Measurements from ENCODE around the gene GPRASP1.

The GPRASP1 gene

DNA sequence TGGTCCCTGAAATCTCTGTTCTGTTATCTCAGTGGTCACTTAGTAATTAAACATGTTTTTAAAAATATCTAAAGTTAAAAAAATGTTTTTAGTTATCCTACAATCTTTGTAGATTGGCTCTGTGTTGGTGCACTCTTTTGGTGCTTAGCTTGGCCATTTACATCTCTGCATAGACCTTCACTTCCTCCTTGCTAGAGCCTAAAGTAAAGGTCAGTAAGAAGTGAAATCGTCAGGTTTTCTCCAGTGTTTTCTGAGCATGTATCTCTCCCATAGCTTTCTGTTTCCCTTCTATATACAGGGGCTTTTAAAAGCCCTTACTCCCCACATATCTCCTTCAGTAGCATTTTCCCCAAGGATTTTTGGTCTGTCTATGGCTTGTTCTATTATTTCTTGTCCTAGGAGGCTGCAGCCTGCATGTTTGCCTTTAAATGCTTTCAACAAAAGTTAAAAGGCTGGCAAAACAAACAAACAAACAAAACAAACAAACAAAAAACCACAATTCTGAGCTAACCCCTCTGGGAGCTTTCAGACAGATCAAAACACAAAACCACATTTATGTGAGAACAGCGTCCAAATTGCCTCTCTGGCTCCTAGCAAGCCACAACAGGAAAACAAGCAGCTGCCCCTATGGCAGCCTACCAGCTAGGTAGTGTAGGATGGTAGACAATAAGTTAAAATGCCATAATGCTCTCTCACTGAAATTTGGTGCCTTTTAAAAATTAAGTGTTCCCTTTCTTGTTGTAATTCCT, 33.7 kb downstream of the GPRASP1 start:
- no peak for TF ChIP-seq TAF1 (IDR thresholded peaks at IDR 0.05; ENCODE audit: borderline replicate concordance, insufficient read depth, low read length)
- no peak for TF ChIP-seq POLR2AphosphoS5 (IDR thresholded peaks at IDR 0.05; ENCODE audit: low read depth, low read length)
- no peak for TF ChIP-seq FOXP2 (optimal IDR thresholded peaks at IDR 0.05; ENCODE audit: borderline replicate concordance, extremely low read depth, extremely low read length, insufficient read depth)
- TF ChIP-seq, protein P1, sequence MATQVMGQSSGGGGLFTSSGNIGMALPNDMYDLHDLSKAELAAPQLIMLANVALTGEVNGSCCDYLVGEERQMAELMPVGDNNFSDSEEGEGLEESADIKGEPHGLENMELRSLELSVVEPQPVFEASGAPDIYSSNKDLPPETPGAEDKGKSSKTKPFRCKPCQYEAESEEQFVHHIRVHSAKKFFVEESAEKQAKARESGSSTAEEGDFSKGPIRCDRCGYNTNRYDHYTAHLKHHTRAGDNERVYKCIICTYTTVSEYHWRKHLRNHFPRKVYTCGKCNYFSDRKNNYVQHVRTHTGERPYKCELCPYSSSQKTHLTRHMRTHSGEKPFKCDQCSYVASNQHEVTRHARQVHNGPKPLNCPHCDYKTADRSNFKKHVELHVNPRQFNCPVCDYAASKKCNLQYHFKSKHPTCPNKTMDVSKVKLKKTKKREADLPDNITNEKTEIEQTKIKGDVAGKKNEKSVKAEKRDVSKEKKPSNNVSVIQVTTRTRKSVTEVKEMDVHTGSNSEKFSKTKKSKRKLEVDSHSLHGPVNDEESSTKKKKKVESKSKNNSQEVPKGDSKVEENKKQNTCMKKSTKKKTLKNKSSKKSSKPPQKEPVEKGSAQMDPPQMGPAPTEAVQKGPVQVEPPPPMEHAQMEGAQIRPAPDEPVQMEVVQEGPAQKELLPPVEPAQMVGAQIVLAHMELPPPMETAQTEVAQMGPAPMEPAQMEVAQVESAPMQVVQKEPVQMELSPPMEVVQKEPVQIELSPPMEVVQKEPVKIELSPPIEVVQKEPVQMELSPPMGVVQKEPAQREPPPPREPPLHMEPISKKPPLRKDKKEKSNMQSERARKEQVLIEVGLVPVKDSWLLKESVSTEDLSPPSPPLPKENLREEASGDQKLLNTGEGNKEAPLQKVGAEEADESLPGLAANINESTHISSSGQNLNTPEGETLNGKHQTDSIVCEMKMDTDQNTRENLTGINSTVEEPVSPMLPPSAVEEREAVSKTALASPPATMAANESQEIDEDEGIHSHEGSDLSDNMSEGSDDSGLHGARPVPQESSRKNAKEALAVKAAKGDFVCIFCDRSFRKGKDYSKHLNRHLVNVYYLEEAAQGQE (IDR thresholded peaks at IDR 0.05; ENCODE audit: insufficient read depth in 1 of 2, low read depth in 2 of 2, low read length in 2 of 2), result no peak
- TF ChIP-seq SIN3A (IDR thresholded peaks at IDR 0.05; ENCODE audit: borderline replicate concordance, insufficient read depth, low read length), result no peak

DNA sequence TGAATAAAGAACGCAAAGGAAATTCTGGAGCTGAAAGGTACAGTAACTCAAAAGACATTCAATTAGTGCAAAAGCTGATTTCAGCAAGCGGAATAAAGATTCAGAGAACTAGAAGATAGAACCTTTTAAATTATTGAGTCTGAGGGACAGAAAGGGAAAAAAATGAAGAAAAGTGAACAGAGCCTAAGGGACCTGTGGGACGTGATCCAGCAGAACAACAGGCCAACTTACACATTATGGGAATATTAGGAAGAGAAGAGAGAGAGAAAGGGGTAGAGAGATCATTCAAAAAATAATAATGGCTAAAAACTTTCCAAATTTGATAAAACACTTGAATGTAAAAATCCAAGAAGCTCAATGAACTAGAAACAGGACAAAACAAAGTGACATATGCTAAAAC, 43.5 kb downstream of the GPRASP1 start:
- TF ChIP-seq FOXP2 (optimal IDR thresholded peaks at IDR 0.05; ENCODE audit: borderline replicate concordance, extremely low read depth, extremely low read length, insufficient read depth) (no peak), TAF1 (IDR thresholded peaks at IDR 0.05; ENCODE audit: borderline replicate concordance, insufficient read depth, low read length) (no peak), POLR2AphosphoS5 (IDR thresholded peaks at IDR 0.05; ENCODE audit: low read depth, low read length) (no peak), SIN3A (IDR thresholded peaks at IDR 0.05; ENCODE audit: borderline replicate concordance, insufficient read depth, low read length) (no peak)
- TF ChIP-seq, protein P1 (IDR thresholded peaks at IDR 0.05; ENCODE audit: insufficient read depth in 1 of 2, low read depth in 2 of 2, low read length in 2 of 2), result no peak

DNA sequence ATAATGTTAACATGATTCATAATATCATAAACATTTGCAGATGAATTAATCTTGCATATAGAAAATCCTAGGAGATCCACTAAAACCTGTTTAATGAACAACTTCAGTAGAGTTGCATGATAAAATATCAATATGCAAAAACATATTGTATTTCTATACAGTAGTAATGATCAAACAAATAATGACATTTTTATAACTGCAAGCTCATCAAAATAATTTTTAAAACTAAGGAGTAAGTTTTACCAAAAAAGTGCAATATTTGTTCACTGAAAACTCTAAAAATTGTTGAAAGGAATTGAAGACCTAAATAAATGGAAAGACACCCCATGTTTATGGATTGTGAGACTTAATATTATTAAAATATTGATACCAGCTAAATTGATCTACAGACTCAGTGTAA, 45.0 kb downstream of the GPRASP1 start:
- TF ChIP-seq, protein P1 (IDR thresholded peaks at IDR 0.05; ENCODE audit: insufficient read depth in 1 of 2, low read depth in 2 of 2, low read length in 2 of 2), result no peak
- no peak for TF ChIP-seq POLR2AphosphoS5 (IDR thresholded peaks at IDR 0.05; ENCODE audit: low read depth, low read length)
- TF ChIP-seq TAF1 (IDR thresholded peaks at IDR 0.05; ENCODE audit: borderline replicate concordance, insufficient read depth, low read length), result no peak
- TF ChIP-seq FOXP2 (optimal IDR thresholded peaks at IDR 0.05; ENCODE audit: borderline replicate concordance, extremely low read depth, extremely low read length, insufficient read depth), result no peak

DNA sequence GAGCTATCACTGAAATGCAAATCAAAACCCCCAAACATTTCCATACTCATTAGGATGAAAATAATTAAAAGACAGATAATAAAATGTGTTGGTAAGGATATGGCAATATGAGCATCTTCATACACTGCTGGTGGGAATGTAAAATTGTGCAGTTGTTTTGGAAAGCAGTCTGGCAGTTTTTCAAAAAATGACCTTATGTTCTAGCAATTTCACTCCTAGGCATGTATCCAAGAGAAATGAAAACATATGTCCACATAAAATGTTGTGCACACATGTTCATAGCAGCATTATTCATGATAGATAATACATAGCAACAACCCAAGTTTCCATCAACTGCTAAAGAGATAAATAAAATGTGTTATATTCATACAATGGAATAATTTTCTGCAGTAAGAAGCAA, 46.2 kb downstream of the GPRASP1 start:
- TF ChIP-seq FOXP2 (optimal IDR thresholded peaks at IDR 0.05; ENCODE audit: borderline replicate concordance, extremely low read depth, extremely low read length, insufficient read depth), result no peak
- TF ChIP-seq SIN3A (IDR thresholded peaks at IDR 0.05; ENCODE audit: borderline replicate concordance, insufficient read depth, low read length), result no peak
- no peak for TF ChIP-seq TAF1 (IDR thresholded peaks at IDR 0.05; ENCODE audit: borderline replicate concordance, insufficient read depth, low read length)
- TF ChIP-seq, protein P1 (IDR thresholded peaks at IDR 0.05; ENCODE audit: insufficient read depth in 1 of 2, low read depth in 2 of 2, low read length in 2 of 2), result no peak
